IPS-NIHi11 (cell line): ENCODE results near the gene CD81.

Source experiments
- DNase-seq: peaks from one replicate; pipeline ENCODE4 v3.0.0; 2012; ENCODE audit warnings: mixed read lengths, low spot score

The CD81 gene

DNA sequence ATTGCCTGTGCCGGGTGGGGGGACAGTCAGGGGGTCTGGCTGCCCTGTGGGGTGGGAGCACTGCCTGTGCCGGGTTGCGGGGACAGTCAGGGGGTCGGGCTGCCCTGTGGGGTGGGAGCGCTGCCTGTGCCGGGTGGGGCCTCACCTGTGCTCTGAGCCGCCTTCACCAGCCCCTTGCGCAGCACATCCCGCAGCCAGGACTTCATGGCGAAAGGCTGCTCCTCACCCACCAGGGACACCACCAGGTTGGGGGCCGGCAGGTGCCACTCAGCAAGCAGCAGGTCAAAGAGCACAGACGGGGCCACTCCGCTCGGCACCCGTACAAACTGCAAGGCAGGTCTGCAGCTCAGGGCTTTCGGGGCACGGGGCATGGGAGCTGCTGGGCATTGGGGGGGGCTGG, 44.9 kb downstream of the CD81 start:
- DNase-seq: no peak

DNA sequence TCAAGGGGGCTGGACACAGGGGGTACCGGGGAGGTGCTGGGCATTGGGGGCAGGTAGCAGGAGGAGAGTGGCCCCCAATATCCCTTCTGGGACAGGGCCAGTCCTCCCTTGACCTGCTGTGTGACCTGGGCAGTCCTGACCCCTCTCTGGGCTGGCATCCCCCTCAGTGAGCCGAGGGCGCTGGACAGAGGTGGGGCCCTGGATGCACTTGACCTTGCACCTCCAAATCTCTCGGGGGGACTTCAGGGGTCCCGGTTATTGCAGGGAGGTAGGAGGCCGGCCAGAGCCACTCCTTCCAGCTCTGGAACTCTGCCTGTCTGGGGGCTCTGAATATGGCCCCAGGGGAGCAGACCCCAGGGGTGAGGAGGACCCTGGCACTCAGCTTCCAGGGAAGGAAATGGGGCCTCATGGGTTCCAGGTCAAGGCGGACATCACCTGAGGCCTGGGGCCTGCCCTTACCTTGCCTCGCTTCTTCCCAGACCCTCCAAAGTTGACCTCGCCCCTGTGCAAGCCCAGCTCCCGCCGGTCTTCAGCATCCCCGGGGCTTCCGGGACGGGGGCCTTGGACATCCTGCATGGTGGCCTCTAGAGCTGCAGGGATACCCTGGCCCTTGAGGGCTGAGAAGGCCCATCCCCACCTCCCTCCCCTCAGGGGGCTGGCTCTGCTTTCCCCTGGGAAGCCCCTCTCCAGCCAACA, 45.5 kb downstream of the CD81 start:
- DNase-seq: no peak

DNA sequence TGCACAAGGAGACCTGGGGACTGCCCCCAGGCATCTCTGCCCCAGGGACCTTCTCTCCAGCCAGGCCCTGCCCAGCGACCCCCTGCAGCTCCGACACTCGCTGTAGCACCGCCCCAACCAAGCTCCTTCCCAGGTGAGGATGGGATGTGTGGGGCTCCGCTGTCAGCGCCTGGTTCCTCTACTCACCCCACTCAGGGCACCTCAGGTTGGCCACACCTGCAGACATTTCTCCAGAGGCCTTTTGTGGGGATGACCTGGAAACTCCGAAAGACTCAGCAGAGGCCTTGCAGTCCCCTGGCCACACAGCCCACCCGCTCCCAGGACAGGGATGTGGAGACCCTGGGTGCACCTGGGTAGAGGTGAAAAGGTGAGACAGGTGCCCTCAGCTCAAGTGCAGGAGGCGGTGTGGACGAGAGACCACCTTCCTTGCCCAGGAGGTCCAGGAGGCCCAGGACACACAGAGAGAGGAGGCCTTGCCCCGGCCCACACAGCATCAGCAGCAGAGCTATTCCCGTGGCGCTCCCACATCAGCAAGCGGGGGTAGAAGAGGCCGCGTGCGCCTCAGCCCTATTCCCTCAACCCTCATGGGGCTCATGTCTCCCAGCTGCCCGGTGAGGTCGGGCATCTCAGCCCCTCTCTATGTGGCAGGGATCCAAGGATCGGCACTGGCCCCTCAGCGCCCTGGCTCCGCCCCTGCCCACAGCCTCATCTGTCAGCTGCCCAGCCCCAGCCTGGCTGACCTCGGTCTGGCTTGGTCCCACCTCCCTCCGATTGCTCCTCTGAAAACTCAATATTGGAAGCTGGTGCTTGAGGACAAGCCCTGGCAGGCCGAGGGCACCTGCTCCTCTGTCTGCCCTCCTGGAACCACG, 46.3 kb downstream of the CD81 start:
- no peak for DNase-seq

DNA sequence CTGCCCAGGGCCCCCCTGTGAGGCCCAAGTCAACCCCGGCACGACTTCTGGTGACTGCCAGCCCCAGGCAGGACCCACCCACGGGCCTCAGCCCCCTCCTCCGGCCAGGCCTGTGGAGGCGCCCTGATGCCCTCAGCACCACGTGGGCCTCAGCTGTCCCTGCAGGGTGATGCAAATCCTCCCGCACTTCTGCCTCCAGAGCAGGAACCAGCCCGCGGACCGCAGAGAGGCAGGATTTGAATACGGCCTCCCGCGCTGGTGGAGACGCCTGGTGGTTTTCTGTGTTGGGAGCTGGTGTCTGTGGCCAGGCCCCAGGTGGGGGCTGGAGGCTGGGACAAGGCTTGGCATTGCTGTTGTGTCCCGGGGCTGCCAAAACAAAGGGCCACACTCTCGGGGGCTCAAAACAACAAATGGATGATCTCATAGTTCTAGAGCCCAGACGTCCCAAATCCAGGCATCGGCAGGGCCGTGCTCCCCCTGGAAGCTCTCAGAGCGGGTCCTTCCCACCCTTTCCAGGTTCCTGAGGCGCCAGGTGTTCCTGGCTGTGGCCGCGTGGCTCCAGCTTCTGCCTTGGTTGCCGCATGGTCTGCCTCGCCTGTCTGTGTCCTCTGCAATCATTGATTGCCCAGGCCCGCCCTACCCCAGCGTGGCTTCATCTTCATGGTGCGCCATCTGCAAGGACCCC, 47.8 kb downstream of the CD81 start:
- no peak for DNase-seq

DNA sequence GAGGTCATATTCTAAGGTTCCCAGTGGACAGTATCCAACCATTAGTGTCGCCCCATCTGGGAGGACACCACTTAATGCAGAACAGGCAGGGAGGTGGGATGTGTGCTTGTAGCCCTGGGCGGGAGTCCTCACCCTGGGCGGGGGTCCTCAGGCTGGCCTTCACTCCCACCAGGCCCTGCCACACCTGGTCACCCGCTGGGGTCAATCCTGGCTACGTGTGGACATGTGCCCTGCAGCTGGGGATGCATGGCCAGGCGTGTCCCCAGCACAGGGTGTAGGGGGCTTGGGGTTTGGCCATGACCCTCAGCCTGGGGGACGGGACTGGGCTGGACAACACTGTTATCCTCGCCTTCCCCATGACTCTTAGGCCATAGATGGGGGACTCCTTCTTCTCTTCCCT, 48.4 kb downstream of the CD81 start:
- no peak for DNase-seq

DNA sequence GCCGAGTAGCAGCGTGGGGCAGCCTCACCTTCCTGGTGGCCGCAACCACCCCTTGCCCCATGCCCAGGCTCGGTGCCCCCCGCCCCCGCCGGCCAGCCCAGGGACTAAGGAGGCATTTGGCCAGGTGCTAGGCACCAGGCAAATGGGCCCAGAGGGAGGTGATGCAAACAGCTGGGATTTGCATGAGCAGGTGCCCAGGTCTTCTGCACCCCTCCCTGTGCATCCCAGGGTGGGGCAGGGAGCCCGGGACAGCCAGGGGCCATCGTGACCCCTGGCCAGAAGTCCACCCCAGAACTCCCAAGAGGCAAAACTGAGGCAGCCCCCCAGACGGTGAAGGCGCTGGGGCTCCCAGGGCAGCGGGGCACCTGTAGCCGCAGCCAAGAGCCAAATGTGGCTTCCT, 49.1 kb downstream of the CD81 start:
- no peak for DNase-seq

DNA sequence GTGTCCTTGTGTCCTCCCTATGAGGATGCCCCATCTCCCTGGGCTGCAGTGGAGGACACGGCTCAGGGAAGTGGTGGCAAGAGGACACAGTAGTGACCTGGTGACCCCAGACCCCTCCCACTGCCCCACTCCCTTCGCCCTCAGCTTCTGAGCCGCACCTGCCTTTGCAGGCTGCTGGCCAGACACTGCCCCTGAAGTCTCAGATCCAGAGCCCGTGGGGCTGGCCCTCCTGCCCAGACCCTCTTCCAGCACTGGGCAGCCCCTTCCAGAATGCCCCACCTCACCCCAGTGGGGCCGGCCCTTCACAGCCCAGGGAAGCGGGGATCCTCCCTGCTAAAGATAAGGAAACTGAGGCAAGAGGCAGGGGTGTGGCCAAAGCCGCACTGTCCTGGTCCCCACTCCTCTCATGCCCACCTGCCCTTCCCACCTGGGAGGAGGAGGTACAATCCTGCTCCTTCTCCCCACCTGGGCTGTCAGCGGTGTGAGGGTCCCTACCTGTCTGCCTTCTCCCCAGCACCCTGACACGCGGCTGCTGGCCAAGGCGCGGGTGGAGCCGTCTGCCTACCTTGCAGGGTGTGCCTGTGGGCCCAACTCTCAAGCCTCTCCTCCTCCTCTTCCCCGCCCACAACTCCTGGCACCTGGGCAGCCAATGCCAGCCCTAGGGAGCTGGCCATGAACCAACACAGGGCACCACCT, 49.9 kb downstream of the CD81 start:
- DNase-seq: no peak

DNA sequence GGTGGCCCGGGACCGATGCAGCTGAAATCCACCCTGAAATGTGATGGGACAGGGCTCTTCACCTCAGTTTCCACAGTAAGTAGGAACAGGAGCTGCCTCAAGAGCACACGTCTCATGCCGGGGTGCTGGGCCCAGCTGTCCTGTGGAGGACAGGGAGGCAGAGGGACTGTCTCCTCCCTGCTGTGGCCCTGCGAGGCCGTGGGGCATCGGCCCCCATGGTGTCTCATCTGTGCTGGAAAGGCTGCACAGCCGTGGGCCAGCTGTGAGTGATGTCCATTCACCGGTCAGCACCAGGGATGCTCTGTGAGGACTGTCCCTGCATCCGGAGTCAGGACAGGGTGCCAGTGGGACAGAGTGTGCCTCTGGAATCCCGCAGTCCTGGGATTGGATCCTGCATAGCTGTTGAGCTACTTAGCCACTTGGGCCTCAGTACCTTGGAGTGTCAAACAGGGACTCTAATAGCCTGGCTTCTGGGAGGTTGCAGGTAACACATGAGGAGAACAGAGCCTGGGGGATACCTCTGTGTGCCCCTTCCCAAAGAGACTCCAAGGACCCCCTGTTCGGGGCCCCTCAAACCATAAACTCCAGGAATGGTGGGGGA, 50.7 kb downstream of the CD81 start:
- no peak for DNase-seq

DNA sequence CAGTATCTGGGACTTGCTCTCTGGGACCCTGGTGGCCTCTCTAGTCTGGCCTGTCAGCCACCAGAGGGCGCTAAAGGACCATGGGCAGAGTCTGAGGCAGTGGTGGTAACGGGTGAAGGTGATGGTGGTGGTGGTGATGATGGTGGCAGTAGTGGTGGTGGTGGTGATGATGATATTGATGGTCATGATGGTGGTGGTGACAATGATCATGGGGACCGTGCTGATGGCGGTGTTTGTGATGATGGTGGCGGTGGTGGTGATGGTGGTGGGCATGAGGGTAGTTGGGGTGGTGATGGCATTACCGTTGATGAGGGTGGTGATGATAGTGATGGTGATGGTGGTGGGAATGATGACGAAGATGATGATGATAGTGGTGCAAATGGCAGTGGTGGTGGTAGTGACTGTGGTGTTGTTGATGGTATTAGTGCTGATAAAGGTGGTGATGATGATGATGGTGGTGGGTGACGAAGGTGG, 51.2 kb downstream of the CD81 start:
- DNase-seq: peak; percentile 81

DNA sequence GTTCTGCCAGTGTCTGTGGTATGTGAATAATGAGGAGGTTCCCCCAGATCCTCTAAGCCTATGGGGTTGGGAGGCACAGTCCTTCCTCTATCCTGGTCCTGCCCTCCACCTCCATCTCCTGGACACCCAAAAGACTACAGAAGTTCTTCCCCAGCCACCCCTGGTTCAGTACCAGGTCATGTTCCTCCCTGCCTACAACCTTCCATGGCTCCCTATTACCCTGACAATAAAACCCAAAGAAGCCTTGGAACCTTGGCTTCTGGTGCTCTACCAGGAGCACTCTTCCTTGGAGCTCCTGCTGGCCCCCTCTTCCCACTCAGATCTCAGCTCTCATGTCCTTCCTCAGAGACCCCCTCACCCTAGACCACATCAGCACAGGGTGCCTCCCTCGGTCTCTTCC, 54.3 kb downstream of the CD81 start:
- DNase-seq: no peak

DNA sequence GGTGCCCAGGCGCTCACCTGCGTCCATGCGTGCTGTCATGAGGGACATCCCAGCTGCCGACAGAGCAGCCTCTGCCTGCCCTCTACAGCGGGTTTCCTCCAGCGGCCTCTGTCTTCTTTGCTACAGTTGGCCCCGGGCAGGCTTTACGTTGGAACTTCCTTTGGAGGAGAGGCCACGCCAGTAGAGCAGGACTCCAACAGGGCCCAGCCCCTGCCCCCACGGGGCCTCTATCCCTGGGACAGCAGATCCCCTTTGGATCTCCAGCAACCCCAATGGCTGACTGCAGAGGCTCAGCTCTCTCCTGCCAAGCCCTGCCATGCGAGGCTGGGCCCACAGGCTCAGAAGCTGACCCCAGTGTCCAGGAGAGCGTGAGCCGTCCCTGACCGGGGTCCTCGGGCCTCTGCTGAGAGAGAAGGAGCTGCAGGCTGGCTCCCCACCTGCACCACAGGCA, 55.1 kb downstream of the CD81 start:
- DNase-seq: no peak

DNA sequence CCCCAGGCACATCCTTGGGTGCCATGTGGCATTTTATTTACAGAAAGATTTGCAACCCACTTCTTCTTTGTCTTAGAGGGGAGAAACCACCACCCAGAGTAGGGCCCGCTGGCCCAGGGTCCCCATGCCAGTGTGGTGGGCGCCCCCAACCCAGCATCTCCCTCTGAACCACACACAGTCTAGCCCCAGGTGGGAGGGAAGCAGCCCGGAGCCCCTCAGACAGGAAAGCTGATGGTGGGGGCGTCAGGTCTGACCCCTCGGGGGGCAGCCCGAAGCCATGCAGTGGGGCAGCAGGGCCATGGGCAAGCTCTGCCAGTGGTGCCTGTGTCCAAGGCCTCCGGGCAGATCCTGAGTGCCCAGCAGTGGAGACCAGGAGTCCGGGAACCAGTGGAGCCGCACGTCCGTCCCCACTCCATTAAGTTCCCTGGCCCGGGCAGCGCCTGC, 55.5 kb downstream of the CD81 start:
- no peak for DNase-seq

DNA sequence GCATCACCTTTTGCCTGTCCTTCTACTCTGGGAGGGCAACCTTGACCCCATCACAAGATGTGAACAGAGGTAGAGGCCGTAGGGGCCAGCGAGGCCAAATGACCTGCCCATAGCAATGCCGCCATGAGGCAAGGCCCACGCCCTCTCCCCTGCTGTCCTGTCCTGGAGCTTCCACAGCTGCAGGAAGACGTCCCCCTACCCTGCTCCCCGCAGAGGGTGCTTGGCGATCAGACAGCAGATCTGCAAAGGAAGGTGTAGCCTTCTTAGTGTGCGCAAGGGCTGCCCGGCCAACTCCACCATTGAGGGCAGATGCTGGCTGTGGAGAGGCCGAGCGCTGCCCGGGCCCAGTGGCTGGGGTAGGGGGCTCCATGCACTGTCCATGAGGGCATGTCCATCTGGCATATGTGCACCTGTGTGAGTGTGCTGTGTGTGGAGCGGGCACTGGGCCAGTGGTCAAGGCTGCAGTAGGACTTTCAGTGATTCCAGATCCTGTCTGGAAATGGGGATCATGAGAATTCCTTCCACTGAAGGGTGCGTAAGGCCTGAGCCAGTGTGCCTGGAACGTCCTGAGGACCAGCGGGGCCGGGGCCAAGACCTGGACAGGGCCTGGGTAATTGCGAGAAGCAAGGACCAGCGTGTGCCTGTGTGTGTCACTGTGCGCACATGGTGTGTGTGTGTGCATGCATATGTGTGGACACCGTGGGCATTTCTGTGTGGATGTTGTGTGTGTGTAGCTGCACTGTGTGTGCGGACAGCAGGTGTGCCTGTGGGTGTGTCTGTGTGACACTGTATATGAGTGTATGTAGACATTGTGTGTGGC, 56.2 kb downstream of the CD81 start:
- no peak for DNase-seq

DNA sequence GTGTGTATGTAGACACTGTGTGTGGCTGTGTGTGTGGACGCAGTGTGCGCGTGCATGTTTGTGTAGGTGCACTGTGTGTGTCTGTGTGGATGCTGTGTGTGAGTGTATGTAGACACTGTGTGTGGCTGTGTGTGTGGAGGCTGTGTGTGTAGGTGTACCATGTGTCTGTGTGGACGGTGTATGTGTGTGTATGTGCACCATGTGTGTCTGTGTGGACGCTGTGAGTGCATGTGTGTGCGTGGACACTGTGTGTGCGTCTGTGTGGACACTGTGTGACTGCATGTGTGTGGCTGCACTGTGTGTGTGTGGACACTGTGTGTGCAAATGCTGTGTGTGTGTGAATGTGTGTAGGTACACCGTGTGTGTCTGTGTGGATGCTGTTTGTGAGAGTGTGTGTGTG, 56.9 kb downstream of the CD81 start:
- DNase-seq: no peak

DNA sequence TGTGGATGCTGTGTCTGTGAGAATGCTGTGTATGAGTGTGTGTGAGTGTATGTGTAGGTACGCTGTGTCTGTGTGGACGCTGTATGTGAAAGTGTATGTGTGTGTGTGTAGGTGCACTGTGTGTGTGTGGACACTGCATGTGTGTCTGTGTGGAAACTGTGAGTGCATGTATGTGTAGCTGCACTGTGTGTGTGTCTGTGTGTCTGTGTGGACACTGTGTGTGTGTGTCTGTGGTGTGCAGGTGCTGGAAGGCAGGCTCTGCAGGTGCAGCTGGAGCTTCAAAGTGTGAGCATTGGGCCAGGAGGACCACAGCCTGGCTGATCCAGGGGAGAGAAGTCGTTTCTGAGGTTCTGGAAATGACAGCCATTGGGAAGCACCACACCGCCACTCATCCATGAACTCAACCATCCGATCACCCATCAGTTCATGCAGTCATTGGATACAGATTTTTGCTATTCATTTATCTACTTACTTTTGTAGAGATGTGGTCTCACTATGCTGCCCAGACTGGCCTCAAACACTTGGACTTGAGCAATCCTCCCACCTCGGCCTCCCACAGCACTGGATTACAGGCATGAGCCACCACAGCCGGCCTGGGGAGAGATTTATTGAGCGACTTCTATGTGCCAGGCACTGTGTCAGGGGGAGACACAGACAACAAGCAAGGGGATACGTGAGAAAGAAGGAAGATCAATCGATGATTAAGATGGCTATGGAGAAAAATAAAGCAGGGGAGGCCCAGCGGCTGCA, 57.6 kb downstream of the CD81 start:
- DNase-seq: peak; percentile 4

DNA sequence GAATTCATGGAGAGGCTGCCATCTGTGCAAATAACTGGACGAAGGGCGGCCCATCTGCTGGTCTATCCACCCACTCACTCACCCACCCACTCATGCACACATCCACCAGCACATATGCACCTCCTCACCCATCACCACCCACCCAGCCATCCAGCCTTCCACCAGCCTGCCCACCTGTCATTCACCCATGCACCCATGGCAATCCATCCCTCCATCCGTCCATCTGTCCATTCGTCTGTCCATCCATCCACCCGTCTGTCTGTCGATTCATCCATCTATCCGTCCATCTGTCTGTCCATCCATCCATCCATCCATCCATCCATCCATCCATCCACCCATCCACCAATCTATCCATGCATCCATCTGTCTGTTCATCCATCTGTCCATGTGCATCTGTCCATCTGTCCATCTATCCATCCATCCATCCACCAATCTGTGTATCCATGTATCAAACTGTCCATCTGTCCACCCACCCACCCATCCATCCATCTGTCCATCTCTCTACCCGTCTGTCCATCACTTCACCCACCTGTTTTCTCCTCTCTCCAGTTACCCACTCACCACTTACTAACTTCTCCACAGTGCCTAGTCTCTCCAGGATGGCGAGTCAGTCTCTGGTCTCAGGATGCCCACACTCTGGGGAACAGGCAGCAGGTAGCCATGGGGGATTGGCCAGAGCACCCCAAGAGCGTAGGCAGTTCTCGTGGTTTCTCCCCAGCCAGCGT, 58.3 kb downstream of the CD81 start:
- DNase-seq: no peak

DNA sequence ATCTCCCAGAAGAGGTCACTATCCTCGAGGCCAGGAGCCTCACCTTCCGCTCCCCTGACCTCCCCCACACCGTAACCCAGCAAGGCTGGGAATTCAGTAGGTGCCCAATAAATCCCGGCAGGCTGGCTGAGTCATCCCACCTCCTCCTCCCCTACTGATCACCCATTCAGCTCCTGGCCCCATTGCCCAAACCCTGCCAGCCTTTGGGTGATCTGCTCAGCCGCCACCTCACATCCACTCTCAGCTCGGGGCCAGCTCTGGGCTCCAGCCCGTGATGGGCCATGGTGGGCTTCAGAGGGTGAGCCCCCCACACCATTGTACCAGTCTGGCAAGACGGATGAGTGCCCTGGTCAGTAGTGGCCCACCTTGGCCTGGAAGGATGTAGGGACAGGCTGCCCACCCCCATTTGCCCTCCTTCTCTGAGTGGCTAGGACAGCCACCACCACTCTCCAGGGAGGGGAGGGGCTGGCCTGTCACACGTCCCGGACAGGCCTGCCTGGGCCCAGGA, 59.0 kb downstream of the CD81 start:
- no peak for DNase-seq

DNA sequence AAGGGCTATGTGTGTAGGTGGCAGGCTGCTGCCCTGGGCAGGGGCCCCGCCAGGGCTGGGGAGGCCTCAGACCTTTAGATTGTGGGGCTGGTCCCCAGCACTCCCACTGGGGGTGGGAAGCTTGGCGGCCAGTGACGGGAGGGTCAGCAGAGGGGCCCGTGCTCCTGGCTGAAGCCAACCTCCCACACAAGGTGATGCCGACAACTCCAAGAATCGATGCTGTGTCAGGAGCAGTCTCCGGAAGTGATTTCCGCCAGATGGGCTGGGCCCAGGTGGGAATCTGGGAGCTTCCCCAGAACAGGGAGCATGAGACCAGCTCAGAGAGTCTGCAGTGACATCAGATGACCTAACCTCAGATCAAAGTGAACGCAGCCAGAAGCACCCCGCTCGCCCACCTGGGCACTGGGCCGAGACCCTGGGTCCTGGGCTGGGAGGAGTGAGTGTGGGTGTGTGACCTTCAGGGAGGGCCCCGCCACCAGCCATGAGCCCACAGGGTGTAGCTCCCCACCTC, 59.5 kb downstream of the CD81 start:
- no peak for DNase-seq

DNA sequence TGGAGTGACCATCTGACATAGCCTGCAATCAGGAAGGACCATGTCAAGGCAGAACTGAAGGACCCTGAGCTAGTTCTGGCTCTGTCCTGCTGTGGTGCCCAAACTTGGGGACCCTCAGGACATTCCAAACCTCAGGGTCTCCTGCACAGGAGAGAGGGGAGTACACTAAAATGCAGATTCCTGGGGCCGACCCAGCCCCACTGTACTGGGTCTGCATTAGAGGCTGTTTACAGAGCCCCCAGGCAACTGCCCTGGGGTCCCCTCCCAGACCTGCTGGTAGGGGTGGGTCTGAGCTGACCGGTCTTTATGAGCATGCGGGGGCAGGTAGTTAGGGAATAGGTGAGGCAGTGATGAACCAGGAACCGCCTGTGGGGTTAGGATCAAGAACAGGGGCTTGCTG, 60.4 kb downstream of the CD81 start:
- DNase-seq: no peak
